Measurements from ENCODE around the gene ARHGDIG.

ARHGDIG gene

GRCh38 chr16:268141-269053, 12.0 kb upstream of the ARHGDIG start:
- no peak overlapping the region for H3K4me3 ChIP-seq (ENCODE audit: low read depth, low read length)
- no peak for DNase-seq (ENCODE audit: low read depth)
- TF ChIP-seq CTCF (IDR thresholded peaks at IDR 0.05; ENCODE audit: insufficient read depth, low read depth, low read length, missing control alignments): no peak

- no peak for DNase-seq (ENCODE audit: low read depth)
- no peak overlapping the region for H3K4me3 ChIP-seq (ENCODE audit: low read depth, low read length)
- TF ChIP-seq CTCF (IDR thresholded peaks at IDR 0.05; ENCODE audit: insufficient read depth, low read depth, low read length, missing control alignments): no peak
These were observed 11.2 kb upstream of the ARHGDIG start for GRCh38 chr16:269061-269796.

GRCh38 chr16:270381-271255, 9.8 kb upstream of the ARHGDIG start:
- TF ChIP-seq CTCF (IDR thresholded peaks at IDR 0.05; ENCODE audit: insufficient read depth, low read depth, low read length, missing control alignments): no peak

GRCh38 chr16:272633-273546, 7.5 kb upstream of the ARHGDIG start:
- no peak for TF ChIP-seq CTCF (IDR thresholded peaks at IDR 0.05; ENCODE audit: insufficient read depth, low read depth, low read length, missing control alignments)
- H3K4me3 ChIP-seq (ENCODE audit: low read depth, low read length): no peak overlapping the region

More at GRCh38 chr16:270381-271255, 9.8 kb upstream of the ARHGDIG start:
- no peak for DNase-seq (ENCODE audit: low read depth)
- H3K4me3 ChIP-seq (ENCODE audit: low read depth, low read length): no peak overlapping the region

GRCh38 chr16:273547-274421, 6.6 kb upstream of the ARHGDIG start:
- peak; percentile 15 for DNase-seq (ENCODE audit: low read depth)
- H3K4me3 ChIP-seq (ENCODE audit: low read depth, low read length): no peak overlapping the region
- no peak for TF ChIP-seq CTCF (IDR thresholded peaks at IDR 0.05; ENCODE audit: insufficient read depth, low read depth, low read length, missing control alignments)

More at GRCh38 chr16:272633-273546, 7.5 kb upstream of the ARHGDIG start:
- no peak for DNase-seq (ENCODE audit: low read depth)

All from GM12865 (cell line).